Tibial nerve (tissue), 4 donors: Measurements from ENCODE around the gene UBE2D1.

Experiments
- EP300 ChIP-seq, 2 donors: sonication (generic); formaldehyde crosslinking; IDR thresholded peaks; one replicate each; pipeline ENCODE4 v1.6.1; 2017; ENCODE audit warnings: antibody characterized with exemption in 2 of 2, mild to moderate bottlenecking in 1 of 2
- TF ChIP-seq, protein P1 (sequence below), 5 experiments: fragments of 200-600 bp in 3 of 5; fragments of 450-650 bp in 2 of 5; sonication (generic) in 3 of 5; IDR thresholded peaks; one replicate each; pipeline ENCODE4 v1.5.1; 2016 to 2019; ENCODE audit warnings: antibody characterized with exemption in 5 of 5, mild to moderate bottlenecking in 3 of 5, moderate library complexity in 2 of 5

DNA sequence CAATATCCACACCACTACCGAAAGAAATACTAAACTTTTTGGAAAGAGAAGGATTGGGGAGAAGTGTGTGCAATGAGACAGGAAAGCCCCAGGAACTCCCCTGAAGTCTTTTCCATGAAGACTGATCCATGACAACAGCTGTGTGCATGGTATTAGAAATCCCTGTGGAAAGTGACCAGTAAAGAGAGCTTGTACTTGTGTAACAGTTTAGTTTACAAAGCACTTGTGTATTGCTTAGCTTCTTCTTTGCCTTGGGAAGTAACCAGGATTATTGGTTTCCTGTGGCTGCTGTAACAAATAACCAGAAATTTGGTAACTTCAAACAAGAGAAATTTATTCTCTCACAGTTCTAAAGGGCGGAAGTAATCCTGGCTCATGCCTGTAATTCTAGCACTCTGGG is 69.2 kb downstream of the UBE2D1 start:
- TF ChIP-seq, protein P1, sequence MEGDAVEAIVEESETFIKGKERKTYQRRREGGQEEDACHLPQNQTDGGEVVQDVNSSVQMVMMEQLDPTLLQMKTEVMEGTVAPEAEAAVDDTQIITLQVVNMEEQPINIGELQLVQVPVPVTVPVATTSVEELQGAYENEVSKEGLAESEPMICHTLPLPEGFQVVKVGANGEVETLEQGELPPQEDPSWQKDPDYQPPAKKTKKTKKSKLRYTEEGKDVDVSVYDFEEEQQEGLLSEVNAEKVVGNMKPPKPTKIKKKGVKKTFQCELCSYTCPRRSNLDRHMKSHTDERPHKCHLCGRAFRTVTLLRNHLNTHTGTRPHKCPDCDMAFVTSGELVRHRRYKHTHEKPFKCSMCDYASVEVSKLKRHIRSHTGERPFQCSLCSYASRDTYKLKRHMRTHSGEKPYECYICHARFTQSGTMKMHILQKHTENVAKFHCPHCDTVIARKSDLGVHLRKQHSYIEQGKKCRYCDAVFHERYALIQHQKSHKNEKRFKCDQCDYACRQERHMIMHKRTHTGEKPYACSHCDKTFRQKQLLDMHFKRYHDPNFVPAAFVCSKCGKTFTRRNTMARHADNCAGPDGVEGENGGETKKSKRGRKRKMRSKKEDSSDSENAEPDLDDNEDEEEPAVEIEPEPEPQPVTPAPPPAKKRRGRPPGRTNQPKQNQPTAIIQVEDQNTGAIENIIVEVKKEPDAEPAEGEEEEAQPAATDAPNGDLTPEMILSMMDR (IDR thresholded peaks at IDR 0.05) = no peak
- no peak for TF ChIP-seq EP300 (IDR thresholded peaks at IDR 0.05)
